WTC11 (cell line): Measurements from ENCODE around the gene KIF19.

ENCODE experiments used
- CBFB ChIP-seq: sonication (generic); formaldehyde crosslinking; IDR thresholded peaks from 2 replicates; pipeline ENCODE4 v1.8.1; 2022; ENCODE audit warnings: mild to moderate bottlenecking, low read depth, missing genetic modification reagents
- NFATC4 ChIP-seq: fragments of 250-450 bp; sonication (Bioruptor Pico); IDR thresholded peaks from 2 replicates; pipeline ENCODE4 v1.9.0; 2021; ENCODE audit warnings: mild to moderate bottlenecking
- ZNF121 ChIP-seq: sonication (generic); formaldehyde crosslinking; IDR thresholded peaks from 2 replicates; pipeline ENCODE4 v1.8.0; 2023; ENCODE audit warnings: missing genetic modification reagents
- ZNF138 ChIP-seq: sonication (generic); formaldehyde crosslinking; conservative IDR thresholded peaks from 2 replicates; pipeline ENCODE4 v1.8.1; 2022; ENCODE audit warnings: mild to moderate bottlenecking, moderate library complexity, missing genetic modification reagents
- ZNF263 ChIP-seq: sonication (generic); formaldehyde crosslinking; IDR thresholded peaks from 2 replicates; pipeline ENCODE4 v1.8.1; 2022; ENCODE audit warnings: low read depth, mild to moderate bottlenecking, moderate library complexity, missing genetic modification reagents
- TF ChIP-seq, protein P1 (sequence below): sonication (generic); formaldehyde crosslinking; IDR thresholded peaks from 2 replicates; pipeline ENCODE4 v1.8.1; 2023; ENCODE audit warnings: mild to moderate bottlenecking, missing genetic modification reagents, moderate library complexity
- TF ChIP-seq, protein P2 (sequence below): fragments of 250-450 bp; sonication (Bioruptor Pico); IDR thresholded peaks from 2 replicates; pipeline ENCODE4 v2.1.2; 2022; ENCODE audit warnings: mild to moderate bottlenecking, moderate library complexity
- TF ChIP-seq, protein P3 (sequence below): fragments of 200-600 bp; IDR thresholded peaks from 2 replicates; pipeline ENCODE4 v1.8.0; 2022; ENCODE audit warnings: antibody characterized with exemption

DNA sequence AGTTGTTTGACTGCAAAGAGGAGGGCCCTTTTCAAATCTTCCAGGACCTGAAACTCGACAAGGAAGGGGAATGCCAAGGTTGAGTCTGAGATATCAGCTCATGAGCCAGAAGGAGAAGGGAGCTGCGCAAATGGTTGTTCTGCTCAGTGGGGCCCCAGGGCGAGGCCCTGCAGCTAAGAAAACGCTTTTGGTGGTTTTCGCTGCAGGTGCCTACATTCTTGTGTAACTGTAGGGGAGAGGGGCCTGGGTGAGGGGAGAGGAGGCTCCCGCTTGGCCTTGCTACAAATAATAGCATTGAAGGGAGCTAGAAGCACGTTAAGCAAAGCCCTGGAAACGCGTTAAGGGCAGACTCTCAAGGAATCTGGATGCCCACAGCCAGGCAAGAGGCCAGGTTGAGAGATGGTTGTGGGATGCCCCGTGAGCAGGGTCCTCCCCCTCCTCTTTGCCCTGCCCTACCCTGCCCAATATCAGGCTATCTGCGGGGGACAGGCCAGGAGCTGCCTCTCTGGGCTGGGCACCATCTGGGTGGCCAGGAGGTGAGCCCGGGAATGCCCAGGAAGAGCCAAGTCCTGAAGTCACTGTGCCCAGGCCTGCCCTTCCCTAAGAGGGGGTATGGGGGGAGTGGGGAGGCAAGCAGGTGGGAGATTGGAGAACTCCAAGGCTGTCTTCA lies 63.2 kb downstream of the KIF19 start:
- TF ChIP-seq, protein P1, sequence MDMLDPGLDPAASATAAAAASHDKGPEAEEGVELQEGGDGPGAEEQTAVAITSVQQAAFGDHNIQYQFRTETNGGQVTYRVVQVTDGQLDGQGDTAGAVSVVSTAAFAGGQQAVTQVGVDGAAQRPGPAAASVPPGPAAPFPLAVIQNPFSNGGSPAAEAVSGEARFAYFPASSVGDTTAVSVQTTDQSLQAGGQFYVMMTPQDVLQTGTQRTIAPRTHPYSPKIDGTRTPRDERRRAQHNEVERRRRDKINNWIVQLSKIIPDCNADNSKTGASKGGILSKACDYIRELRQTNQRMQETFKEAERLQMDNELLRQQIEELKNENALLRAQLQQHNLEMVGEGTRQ (CRISPR knock-in tag): no peak
- TF ChIP-seq, protein P2, sequence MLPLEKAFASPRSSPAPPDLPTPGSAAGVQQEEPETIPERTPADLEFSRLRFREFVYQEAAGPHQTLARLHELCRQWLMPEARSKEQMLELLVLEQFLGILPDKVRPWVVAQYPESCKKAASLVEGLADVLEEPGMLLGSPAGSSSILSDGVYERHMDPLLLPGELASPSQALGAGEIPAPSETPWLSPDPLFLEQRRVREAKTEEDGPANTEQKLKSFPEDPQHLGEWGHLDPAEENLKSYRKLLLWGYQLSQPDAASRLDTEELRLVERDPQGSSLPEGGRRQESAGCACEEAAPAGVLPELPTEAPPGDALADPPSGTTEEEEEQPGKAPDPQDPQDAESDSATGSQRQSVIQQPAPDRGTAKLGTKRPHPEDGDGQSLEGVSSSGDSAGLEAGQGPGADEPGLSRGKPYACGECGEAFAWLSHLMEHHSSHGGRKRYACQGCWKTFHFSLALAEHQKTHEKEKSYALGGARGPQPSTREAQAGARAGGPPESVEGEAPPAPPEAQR: no peak
- no peak for TF ChIP-seq ZNF263
- TF ChIP-seq, protein P3, sequence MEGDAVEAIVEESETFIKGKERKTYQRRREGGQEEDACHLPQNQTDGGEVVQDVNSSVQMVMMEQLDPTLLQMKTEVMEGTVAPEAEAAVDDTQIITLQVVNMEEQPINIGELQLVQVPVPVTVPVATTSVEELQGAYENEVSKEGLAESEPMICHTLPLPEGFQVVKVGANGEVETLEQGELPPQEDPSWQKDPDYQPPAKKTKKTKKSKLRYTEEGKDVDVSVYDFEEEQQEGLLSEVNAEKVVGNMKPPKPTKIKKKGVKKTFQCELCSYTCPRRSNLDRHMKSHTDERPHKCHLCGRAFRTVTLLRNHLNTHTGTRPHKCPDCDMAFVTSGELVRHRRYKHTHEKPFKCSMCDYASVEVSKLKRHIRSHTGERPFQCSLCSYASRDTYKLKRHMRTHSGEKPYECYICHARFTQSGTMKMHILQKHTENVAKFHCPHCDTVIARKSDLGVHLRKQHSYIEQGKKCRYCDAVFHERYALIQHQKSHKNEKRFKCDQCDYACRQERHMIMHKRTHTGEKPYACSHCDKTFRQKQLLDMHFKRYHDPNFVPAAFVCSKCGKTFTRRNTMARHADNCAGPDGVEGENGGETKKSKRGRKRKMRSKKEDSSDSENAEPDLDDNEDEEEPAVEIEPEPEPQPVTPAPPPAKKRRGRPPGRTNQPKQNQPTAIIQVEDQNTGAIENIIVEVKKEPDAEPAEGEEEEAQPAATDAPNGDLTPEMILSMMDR: no peak
- TF ChIP-seq ZNF138 (CRISPR knock-in tag): no peak
- no peak for TF ChIP-seq ZNF121 (CRISPR knock-in tag)
- TF ChIP-seq NFATC4 (CRISPR knock-in tag): no peak
- no peak for TF ChIP-seq CBFB
